Measurements from ENCODE around the gene CTCFL.

DNA sequence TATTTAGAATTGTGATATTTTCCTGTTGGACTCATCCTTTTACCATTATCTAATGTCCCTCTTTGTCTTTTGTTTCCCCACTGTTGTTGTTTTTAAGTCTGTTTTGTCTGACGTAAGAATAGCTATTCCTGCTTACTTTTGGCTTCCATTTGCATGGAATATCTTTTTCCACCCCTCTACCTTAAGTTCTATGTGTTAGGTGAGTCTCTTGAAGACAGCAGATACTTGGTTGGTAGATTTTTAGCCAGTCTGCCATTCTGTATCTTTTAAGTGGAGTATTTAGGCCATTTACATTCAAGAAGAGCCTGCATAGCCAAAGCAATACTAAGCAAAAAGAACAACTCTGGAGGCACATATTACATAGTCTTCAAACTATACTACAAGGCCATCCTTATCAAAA lies 39.2 kb downstream of the CTCFL start:
- TF ChIP-seq, protein P1, sequence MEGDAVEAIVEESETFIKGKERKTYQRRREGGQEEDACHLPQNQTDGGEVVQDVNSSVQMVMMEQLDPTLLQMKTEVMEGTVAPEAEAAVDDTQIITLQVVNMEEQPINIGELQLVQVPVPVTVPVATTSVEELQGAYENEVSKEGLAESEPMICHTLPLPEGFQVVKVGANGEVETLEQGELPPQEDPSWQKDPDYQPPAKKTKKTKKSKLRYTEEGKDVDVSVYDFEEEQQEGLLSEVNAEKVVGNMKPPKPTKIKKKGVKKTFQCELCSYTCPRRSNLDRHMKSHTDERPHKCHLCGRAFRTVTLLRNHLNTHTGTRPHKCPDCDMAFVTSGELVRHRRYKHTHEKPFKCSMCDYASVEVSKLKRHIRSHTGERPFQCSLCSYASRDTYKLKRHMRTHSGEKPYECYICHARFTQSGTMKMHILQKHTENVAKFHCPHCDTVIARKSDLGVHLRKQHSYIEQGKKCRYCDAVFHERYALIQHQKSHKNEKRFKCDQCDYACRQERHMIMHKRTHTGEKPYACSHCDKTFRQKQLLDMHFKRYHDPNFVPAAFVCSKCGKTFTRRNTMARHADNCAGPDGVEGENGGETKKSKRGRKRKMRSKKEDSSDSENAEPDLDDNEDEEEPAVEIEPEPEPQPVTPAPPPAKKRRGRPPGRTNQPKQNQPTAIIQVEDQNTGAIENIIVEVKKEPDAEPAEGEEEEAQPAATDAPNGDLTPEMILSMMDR (conservative IDR thresholded peaks at IDR 0.05 in 1 of 2, IDR thresholded peaks at IDR 0.05 in 1 of 2; ENCODE audit: low read depth in 1 of 2, low read length in 2 of 2) = no peak
- no peak for TF ChIP-seq EZH2 (IDR thresholded peaks at IDR 0.05; ENCODE audit: low read length, missing control alignments)

Data from fibroblast of lung (primary cell).